ENCODE measurements around the gene FUS.
"Not testable (repeated sequence)": the region's sequence is repeated elsewhere in the genome, so short reads cannot be mapped to it uniquely, and the experiment has no call there.

FUS gene

DNA sequence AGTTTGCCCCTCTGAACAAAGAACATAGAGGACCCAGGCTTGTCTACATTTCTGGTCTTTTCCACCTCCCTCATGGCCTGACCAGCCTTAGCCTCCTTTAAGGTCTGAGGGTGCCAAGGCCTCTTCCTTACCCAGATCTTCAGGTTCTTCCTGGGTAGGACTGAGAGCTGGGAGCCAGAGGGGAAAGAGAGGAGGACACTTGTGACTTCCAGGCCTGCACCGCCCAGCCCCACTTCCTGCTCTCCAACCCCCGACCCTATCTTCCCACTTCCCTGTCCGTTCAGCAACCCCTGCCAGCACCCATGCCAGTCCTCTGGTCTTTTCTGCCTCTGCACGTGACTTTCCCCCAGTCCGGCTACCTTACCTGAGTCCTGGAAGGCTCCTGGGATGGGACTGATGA is 30.6 kb upstream of the FUS start:
- no peak for TF ChIP-seq JUND (IDR thresholded peaks at IDR 0.05; ENCODE audit: low read depth)
- in situ Hi-C loops (cut with HindIII; ENCODE audit: low pct_unique_long_range_greater_than_20kb, low sequenced_read_pairs) = no loop called here
- no peak for DNase-seq (ENCODE audit: low read depth in 1 of 2, low spot score in 1 of 2)

- in situ Hi-C loops (cut with HindIII; ENCODE audit: low pct_unique_long_range_greater_than_20kb, low sequenced_read_pairs) = no loop called here
- no peak for TF ChIP-seq JUND (IDR thresholded peaks at IDR 0.05; ENCODE audit: low read depth)
- DNase-seq (ENCODE audit: low read depth in 1 of 2, low spot score in 1 of 2) = no peak
Measured at GRCh38 chr16:31149894-31150890, 29.7 kb upstream of the FUS start, which contains the start of gene PRSS36. TSS of gene PRSS36 (minus strand) at chr16:31150066. CDS start at chr16:31150035, 31 bp downstream.

- in situ Hi-C loops (cut with HindIII; ENCODE audit: low pct_unique_long_range_greater_than_20kb, low sequenced_read_pairs); DNase-seq (ENCODE audit: low read depth in 1 of 2, low spot score in 1 of 2): not testable (repeated sequence)
Measured at GRCh38 chr16:31150976-31151375, 29.0 kb upstream of the FUS start.

DNA sequence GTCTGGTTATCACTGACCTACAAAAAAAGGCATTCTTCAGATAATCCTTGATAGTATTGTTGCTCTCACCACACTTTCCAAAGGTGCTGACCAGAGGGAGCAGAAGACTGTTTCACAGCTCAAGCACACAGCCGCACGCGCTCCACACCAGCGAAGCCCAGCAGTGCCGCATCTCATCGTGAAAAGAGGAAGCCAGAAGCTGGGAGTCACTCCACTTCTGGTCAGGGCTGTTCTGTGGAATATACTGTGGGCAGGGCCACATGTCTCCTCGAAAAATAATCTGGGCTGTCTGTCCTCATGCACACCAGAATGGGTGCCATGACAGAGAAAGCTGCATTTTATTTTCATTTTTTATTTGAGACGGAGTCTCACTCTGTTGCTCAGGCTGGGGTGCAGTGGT is 22.8 kb upstream of the FUS start:
- DNase-seq (ENCODE audit: low read depth in 1 of 2, low spot score in 1 of 2) = peak in 1 of 2 experiments; percentile 38
- no peak for TF ChIP-seq JUND (IDR thresholded peaks at IDR 0.05; ENCODE audit: low read depth)

DNA sequence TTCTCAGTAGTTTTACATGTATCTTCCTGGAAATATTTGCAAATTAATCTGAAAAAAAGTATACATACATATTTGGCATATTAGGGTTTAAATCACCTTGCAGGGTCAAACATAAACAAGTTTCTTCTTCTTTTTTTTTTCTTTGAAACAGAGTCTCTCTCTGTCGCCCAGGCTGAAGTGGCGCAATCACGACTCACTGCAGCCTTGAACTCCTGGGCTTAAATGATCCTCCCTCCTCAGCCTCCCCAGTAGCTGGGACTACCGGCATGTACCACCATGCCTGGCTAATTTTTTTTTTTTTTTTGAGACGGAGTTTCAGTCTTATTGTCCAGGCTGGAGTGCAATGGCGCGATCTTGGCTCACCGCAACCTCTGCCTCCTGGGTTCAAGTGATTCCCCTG is 12.6 kb upstream of the FUS start:
- in situ Hi-C loops (cut with HindIII; ENCODE audit: low pct_unique_long_range_greater_than_20kb, low sequenced_read_pairs) = no loop called here
- no peak for TF ChIP-seq JUND (IDR thresholded peaks at IDR 0.05; ENCODE audit: low read depth)
- no peak for DNase-seq (ENCODE audit: low read depth in 1 of 2, low spot score in 1 of 2)

More for the DNA sequence above, 22.8 kb upstream of the FUS start:
- in situ Hi-C loops (cut with HindIII; ENCODE audit: low pct_unique_long_range_greater_than_20kb, low sequenced_read_pairs) = no loop called here

GRCh38 chr16:31168848-31169247 is 11.1 kb upstream of the FUS start:
- DNase-seq (ENCODE audit: low read depth in 1 of 2, low spot score in 1 of 2) = peak in 1 of 2 experiments; percentile 75
- TF ChIP-seq JUND (IDR thresholded peaks at IDR 0.05; ENCODE audit: low read depth) = no peak
- in situ Hi-C loops (cut with HindIII; ENCODE audit: low pct_unique_long_range_greater_than_20kb, low sequenced_read_pairs) = no loop called here

DNA sequence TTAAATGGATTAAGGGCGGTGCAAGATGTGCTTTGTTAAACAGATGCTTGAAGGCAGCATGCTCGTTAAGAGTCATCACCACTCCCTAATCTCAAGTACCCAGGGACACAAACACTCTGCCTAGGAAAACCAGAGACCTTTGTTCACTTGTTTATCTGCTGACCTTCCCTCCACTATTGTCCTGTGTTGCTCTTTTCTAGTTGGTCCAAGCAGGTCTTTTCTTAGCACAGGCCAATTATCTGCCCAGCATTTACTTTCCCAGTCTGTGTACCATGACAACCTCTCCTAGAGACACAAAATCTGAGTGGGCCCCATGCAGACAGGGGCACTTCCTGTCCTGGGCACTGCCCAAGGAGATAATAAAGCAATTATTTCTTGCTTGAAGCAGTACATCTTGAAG is 9.9 kb upstream of the FUS start:
- DNase-seq (ENCODE audit: low read depth in 1 of 2, low spot score in 1 of 2) = not testable (repeated sequence)

GRCh38 chr16:31177136-31177535 is 2.8 kb upstream of the FUS start:
- no peak for TF ChIP-seq JUND (IDR thresholded peaks at IDR 0.05; ENCODE audit: low read depth)
- no peak for DNase-seq (ENCODE audit: low read depth in 1 of 2, low spot score in 1 of 2)
- in situ Hi-C loops (cut with HindIII; ENCODE audit: low pct_unique_long_range_greater_than_20kb, low sequenced_read_pairs) = no loop called here

More for the DNA sequence above, 9.9 kb upstream of the FUS start:
- in situ Hi-C loops (cut with HindIII; ENCODE audit: low pct_unique_long_range_greater_than_20kb, low sequenced_read_pairs) = not testable (repeated sequence)

DNA sequence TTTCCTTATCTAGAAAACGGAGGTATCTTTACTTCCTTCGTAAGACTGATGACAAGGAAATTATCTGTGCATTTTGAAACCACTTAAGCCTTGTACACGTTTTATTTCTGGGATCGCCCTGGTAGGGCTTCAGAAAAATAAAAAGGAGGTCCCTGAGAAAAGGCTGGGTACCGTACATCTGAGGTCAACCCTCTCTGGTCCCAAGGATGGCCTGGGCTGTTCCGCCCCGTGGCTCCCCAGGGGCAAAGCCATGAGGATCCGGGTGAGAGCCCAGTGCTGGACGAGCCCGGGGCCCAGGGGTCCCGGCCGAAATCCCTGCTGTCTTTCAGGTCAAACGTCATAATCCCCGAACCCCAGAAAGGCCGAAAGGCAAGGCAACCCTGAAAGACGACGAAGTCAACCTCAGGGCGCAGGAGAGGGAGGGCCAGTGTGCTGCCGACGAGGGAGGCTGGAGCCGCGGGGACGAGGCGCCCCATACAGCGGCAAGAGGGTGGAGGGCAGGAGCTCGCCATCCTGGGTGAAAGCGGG is 656 bp upstream of the FUS start:
- in situ Hi-C loops (cut with HindIII; ENCODE audit: low pct_unique_long_range_greater_than_20kb, low sequenced_read_pairs) = no loop called here
- no peak for DNase-seq (ENCODE audit: low read depth in 1 of 2, low spot score in 1 of 2)
- TF ChIP-seq JUND (IDR thresholded peaks at IDR 0.05; ENCODE audit: low read depth) = no peak

DNA sequence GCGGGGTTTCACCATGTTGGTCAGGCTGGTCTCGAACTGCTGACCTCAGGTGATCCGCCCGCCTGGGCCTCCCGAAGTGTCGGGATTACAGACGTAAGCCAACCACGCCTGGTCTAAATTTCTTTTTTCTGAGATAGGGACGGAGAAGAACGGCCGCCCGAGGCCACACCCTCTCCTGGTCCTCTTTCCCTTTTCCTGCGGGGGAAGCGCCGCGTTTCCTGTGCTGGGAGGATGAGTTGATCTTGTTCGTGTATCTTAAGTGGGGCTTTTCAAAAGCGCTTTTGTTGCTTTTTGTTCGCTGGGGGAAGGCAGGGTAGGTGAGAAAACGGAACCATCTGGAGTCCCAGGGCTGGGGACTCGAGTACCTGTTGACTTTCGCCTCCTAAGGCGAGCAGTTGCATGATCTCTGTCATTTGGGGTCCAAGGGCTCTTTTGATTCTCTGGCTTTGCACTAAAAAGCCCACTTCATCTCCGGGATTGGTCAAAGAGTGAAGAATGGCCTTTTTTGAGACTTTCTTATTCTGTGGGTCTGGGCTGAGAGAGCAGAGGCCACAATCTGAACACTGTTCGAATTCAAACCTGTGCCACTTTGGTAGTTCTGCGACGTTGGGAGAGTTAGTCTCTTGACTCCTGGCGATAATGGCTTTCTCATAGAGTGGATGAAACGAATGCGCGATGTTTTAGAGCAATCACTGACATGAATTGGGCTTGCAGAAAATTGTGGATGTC is 1.3 kb downstream of the FUS start:
- DNase-seq (ENCODE audit: low read depth in 1 of 2, low spot score in 1 of 2) = no peak
- in situ Hi-C loops (cut with HindIII; ENCODE audit: low pct_unique_long_range_greater_than_20kb, low sequenced_read_pairs) = no loop called here

GRCh38 chr16:31182391-31182790 is 2.5 kb downstream of the FUS start:
- in situ Hi-C loops (cut with HindIII; ENCODE audit: low pct_unique_long_range_greater_than_20kb, low sequenced_read_pairs) = no loop called here
- DNase-seq (ENCODE audit: low read depth in 1 of 2, low spot score in 1 of 2) = no peak

More for the DNA sequence above, 1.3 kb downstream of the FUS start:
- no peak for TF ChIP-seq JUND (IDR thresholded peaks at IDR 0.05; ENCODE audit: low read depth)

GRCh38 chr16:31183432-31184428 is 3.8 kb downstream of the FUS start:
- DNase-seq (ENCODE audit: low read depth in 1 of 2, low spot score in 1 of 2) = no peak
- TF ChIP-seq JUND (IDR thresholded peaks at IDR 0.05; ENCODE audit: low read depth) = no peak
- in situ Hi-C loops (cut with HindIII; ENCODE audit: low pct_unique_long_range_greater_than_20kb, low sequenced_read_pairs) = no loop called here

More at GRCh38 chr16:31182391-31182790, 2.5 kb downstream of the FUS start:
- no peak for TF ChIP-seq JUND (IDR thresholded peaks at IDR 0.05; ENCODE audit: low read depth)
